HG03354 (cell line): ENCODE data around the gene SPATA19.

Experiments used
- ATAC-seq: cut with Tn5 transposase; IDR thresholded peaks from one replicate; pipeline ENCODE4 v1.9.1; 2021; ENCODE audit warnings: mild to moderate bottlenecking; ENCODE audit not compliant: unreplicated experiment, poor library complexity, severe bottlenecking

The SPATA19 gene

GRCh38 chr11:133840479-133840941 is 4.8 kb downstream of the SPATA19 start:
- no peak for ATAC-seq

DNA sequence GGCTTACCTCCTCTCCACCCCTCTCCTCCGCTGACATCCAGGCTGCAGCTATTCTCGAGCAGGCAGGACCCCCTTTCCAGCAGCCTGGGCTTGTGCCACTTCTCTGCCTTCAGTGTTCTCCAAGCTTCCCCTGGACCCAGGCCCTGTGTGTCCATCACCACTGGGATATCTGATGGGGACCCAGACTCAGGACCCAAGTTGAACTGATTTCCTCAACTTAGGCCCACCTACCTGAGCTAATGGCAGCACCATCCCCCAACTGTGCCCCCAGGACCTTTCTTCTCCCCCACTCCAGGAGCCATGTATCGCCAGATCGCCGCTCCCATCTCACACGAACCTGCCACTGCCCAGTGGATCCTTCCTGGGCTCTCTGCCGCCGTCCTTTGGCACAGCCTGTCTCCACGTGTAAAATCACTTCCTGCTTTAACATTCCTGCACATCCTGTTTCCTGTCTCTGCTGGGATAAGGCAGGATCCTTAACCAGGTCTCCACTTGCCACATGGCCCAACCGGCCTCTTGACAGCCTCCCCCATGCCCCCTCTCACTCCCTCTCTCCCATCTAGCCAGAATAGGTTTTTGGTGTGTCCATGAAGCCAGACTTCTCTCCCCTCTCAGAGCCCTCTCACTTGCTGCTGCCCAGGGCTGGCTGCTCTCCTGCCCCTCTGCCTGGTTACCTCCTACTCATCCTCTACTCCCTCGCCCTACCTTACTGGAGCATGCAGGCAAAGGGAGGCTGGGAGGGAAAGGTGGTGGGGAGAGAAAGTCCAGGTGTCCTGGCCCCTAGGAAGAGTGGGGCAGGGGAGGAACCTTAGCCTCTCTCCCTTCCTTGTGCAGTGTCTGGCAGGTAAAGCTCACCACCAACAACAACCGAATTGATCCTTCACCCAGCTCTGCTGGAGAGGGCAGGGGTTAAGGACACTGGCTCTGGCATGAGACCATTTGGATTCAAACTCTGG is 9.4 kb downstream of the SPATA19 start:
- ATAC-seq, result no peak

DNA sequence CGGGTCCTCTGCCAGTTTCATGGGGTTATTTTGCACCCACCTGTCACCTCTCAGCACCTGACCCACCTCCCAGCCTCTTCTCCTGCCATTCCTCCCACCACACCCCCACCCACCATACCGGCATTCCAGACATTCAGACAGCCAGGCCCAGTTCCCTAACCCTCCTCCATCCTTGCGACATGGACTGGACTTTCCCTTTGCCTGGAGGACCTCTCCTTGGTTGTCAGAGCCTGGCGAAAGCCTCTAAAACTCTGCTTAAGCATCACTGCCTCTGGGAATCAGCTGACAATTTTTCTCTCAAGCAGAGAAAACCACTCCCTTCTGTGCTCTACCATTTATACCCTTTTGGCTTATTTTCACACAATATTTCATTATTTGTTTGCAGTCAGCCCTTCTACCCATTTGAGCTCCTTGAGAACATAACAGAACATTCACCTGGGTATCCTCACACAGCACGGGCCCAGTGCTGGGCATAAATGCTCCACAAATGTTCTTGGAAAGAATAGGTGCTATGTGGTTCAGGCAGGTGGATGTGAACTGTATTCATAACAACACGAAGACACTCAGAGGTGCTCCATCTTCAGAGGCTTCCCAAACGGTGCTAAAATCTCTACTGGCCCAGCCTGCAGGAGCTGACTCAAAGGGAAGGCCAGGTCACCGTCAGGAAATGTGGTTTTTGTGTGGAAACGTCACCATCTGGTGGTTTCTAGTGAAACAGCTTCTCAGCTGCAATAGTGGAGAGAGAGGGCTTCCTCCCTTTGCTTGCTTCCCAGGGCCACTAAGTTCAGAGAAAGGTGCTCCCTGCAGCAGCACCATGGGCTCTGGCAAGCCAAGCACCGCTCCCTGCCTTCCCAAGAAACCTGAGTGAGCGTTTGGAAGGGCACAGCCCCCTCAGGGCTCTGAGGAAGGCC is 10.4 kb downstream of the SPATA19 start:
- peak; percentile 77 for ATAC-seq

DNA sequence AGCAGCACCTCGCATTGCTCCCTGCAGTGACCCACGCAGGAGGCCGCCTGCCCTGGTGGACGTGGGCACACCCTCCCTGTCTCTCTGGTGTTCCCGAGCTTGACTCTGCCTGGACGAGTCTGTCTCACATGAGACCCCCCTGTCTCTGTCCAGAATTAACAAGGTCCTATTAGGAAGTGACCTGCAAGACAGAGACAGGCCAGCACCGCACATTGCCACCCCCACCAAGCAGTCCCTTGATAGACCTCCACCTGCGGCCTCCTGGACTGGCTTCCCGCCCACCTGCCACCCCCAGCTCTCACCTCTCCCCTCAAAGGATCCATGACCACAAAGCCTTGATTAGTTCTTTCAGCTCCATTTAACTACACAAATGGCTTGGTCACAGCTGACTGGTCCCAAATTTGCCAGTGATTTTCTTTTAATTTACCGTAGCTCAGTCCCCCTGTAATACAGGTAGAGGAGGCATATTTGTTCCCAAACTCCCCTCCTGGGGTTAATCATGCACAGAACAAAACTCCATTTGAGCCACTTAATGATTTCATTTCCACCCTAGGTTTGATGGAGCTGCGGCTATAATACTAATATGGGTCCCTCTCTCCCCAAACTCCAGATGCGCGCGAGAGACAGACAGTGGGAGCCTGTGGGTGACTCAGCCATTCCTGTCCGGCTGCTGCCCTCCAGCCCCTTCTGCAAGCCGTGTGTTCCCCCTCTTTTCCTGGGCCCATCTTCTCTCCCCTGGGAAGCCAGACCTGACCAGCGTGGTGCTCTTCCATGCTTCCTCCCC is 11.2 kb downstream of the SPATA19 start:
- no peak for ATAC-seq

- ATAC-seq, result no peak
Observed at GRCh38 chr11:133832991-133833897, 12.1 kb downstream of the SPATA19 start.

DNA sequence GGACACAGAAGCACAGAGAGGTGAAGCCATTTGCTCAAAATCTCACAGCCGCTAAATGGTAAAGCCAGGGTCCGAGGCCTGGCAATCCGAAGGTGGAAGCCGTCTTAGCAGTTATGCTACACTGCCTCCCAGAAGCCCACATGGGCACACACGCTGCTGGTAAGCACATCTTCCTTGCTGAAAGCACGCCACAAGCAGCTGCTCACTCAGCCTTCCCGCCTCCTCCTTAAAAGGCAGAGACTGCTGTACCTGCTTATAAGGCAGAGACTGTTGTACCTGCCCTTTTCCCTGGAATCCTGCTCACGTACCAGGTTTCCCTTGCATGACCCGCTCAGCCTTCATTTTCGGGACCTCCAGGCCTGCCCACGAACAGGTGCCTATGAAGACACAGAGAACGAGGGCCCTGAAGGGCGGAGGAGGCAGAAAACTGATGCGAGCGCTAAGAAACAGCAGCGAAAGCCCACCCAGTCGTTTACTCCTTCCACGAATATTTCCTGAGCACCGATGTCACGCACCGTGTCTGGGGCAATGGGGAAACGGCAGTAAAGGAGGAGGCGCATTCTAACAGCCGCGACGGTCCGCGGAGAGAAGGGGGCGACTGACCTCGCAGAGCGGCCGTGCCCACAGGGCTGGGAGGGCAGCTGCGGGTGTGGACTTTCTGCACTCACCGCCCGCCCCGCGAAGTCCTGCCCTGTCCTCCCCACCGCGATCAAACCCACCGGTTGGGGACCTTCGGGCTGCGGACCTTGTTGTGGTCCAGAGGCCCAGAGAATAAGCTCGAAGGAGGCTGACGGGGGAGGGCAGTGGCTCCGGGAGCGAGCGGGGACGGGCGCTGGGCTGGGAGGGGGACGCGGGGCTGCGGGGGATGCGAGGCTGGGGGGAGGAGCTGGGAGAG is 13.0 kb downstream of the SPATA19 start:
- ATAC-seq, result no peak

GRCh38 chr11:133830931-133831907 is 14.1 kb downstream of the SPATA19 start:
- no peak for ATAC-seq

GRCh38 chr11:133829566-133829965 is 15.7 kb downstream of the SPATA19 start:
- ATAC-seq, result no peak

DNA sequence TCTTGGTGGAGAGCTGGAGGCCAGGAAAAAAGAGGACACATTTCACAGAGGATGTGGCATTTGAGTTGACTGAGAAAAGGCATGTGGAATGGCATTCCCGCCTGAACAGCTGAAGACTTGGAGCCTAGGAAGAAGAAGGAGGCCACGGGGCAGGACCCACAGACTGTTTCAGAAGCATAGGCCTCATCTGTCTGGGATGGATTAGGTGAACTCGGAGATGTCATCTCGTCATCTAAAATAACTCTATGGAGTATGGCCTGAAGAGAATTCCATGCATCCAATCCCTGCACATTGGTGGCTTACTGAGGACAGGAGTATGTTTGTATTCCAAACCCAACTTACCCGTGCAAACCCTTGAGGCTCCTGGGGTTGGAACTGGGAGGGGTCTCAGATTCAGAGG is 16.4 kb downstream of the SPATA19 start:
- ATAC-seq, result no peak

DNA sequence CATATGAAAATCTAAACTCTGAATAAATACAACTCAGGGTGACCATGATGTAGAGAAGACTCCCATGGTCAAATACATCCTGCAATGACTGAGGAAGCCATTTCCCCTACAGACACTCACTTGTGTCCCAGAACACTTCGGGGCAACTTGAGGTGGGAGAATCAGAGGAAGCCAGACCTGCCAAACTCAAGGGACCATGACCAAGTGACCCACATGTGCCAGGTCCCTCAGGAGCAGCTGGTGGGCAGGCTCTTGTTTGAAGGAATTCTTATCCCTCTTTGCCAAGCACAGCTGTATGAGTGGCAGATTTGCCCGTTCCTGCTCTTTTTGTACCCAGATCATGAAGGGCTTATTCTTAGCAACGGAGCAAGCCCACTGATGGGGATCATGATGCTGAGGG is 17.8 kb downstream of the SPATA19 start:
- no peak for ATAC-seq

- no peak for ATAC-seq
Observed at GRCh38 chr11:133826866-133827265, 18.4 kb downstream of the SPATA19 start.

GRCh38 chr11:133825666-133826065 is 19.6 kb downstream of the SPATA19 start:
- no peak for ATAC-seq

GRCh38 chr11:133825156-133825555 is 20.2 kb downstream of the SPATA19 start:
- no peak for ATAC-seq

GRCh38 chr11:133824593-133824992 is 20.7 kb downstream of the SPATA19 start:
- no peak for ATAC-seq

DNA sequence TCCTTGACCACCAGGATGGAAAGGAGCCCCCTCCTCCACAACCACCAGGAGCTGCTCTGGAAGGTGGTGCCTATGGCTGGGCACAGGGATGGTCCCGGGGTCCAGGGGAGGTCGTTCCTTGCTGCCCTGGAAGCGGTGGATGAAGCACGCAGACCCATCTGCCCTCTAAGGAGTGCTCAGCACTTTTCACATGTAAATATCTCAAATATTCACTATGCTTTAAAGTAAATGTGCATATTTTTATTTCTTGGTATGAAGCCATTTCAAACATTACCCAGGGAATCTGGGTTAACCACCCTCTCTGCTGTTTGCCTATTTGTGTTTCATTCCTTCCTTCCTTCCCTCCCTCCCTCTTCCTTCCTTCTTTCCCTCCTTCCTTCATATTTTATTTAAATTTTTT is 21.7 kb downstream of the SPATA19 start:
- no peak for ATAC-seq

DNA sequence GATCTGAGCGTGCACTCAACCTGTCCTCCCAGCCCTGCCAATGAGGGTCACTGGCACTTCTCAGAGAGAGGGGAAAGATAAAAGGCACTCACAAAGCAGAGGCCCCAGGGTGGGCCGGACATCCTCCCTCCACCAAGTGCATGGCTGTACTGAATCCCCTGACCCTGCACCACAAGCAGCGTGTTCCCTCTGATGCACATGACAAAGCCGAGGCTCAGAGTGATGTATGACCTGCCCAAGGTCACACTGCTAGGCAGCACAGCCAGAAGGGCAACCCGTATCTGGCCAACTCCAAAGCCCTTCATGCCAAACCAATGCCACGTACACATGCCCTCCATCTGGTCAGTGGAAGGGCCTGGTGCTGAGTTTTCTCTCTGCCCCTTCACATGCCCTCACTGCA is 22.1 kb downstream of the SPATA19 start:
- ATAC-seq, result no peak

GRCh38 chr11:133821776-133822175 is 23.5 kb downstream of the SPATA19 start:
- peak; percentile 82 for ATAC-seq
